Right hindlimb (tissue), 1 donor: ENCODE results near the gene OR1E1.
"Not testable (repeated sequence)": the region's sequence is repeated elsewhere in the genome, so short reads cannot be mapped to it uniquely, and the experiment has no call there.

Experiments
- DNase-seq: peaks from one replicate; pipeline ENCODE4 v3.0.0-alpha.2; 2018

The OR1E1 gene

GRCh38 chr17:3398310-3398709, at the start of gene OR1E1:
TSS of gene OR1E1 (minus strand) at chr17:3398410. CDS start at chr17:3398410, 0 bp downstream.
- no peak for DNase-seq

- DNase-seq: no peak
Measured at GRCh38 chr17:3447625-3448024, 49.4 kb upstream of the OR1E1 start.

GRCh38 chr17:3440451-3440850, 42.2 kb upstream of the OR1E1 start:
- no peak for DNase-seq

- DNase-seq: no peak
Measured at GRCh38 chr17:3438368-3438767, 40.2 kb upstream of the OR1E1 start.

- no peak for DNase-seq
Measured at GRCh38 chr17:3433741-3434140, 35.5 kb upstream of the OR1E1 start, which contains the start of gene OR1E2. TSS of gene OR1E2 (minus strand) at chr17:3433841. CDS start at chr17:3433841, 0 bp downstream.

GRCh38 chr17:3433215-3433614, 35.0 kb upstream of the OR1E1 start:
- peak; percentile 23 for DNase-seq

- no peak for DNase-seq
Measured at GRCh38 chr17:3418222-3418621, 20.0 kb upstream of the OR1E1 start.

- no peak for DNase-seq
Measured at GRCh38 chr17:3415610-3416009, 17.4 kb upstream of the OR1E1 start.

- not testable (repeated sequence) for DNase-seq
Measured at GRCh38 chr17:3412216-3412615, 14.0 kb upstream of the OR1E1 start.

- no peak for DNase-seq
Measured at GRCh38 chr17:3411070-3411469, 12.9 kb upstream of the OR1E1 start, which contains the start of gene OR3A3. TSS of gene OR3A3 (plus strand) at chr17:3411370.

- not testable (repeated sequence) for DNase-seq
Measured at GRCh38 chr17:3403856-3404255, 5.6 kb upstream of the OR1E1 start.

- no peak for DNase-seq
Measured at GRCh38 chr17:3401786-3402185, 3.6 kb upstream of the OR1E1 start.

- DNase-seq: no peak
Measured at GRCh38 chr17:3400055-3400454, 1.8 kb upstream of the OR1E1 start.

GRCh38 chr17:3397801-3398200, 409 bp downstream of the OR1E1 start:
- DNase-seq: not testable (repeated sequence)

GRCh38 chr17:3389791-3390190, 8.4 kb downstream of the OR1E1 start:
- no peak for DNase-seq

GRCh38 chr17:3385869-3386816, 12.1 kb downstream of the OR1E1 start, which contains the start of gene OR3A2:
TSS of gene OR3A2 (minus strand) at chr17:3386308.
- no peak for DNase-seq

- no peak for DNase-seq
Measured at GRCh38 chr17:3381957-3382356, 16.3 kb downstream of the OR1E1 start.

GRCh38 chr17:3378321-3378720, 19.9 kb downstream of the OR1E1 start:
- no peak for DNase-seq

- not testable (repeated sequence) for DNase-seq
Measured at GRCh38 chr17:3371167-3371566, 27.0 kb downstream of the OR1E1 start.
